ENCODE measurements around the gene NUDT1. TPM values are rescaled to one million over a fixed set of nuclear protein-coding genes. Genes with fewer than 3 reads are reported as not detected.

Gene NUDT1
- total RNA-seq, 2 donors from 2014 or later, result 12.2 to 14.2 TPM

DNA sequence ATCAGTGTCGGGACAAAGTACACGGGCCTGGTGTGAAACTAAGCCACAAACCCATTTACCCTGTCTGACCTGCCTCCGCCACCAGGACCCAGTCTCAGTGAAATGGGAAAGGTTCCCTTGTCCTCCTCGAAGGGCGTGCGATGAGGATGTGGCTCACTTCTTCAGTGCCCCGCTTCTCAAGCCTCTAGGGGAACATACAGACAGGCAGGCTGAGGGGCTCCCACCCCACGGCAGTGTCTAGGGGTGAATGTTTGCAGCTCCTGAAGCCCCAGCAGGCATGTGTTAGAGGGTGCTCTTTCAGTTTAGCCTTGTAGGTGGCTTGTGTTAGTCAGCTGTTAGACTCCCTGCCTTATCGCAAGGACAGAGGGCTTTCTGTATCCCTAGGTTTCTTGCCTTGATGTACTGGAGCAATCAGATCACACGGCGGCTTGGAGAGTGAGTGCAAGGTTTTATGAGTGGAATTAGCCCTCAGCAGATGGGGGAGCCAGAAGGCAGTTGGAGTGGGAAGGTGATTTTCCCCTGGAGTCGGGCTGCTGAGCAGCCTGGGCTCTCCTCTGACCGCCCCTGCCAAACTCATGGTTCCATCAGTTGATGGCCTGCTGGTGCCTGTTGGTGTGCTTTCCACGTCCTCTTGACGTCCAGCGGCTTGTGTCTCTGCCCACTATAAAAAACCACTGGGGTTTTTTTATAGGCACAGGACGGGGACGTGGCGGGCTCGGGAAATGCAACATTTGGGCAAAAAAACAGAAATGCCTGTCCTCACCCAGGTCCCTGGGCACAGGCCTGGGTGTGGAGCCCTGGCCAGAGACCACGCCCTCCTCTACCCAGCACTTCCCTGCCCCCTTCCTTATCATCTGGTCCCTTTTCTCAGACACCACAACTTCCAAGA lies 759 bp downstream of the NUDT1 start:
- H3K4me1 ChIP-seq, result peaks cover 0 to 22% of the 10 kb centered on the region in 2 donors
- peaks cover 16% of the 10 kb centered on the region for H3K36me3 ChIP-seq
- H3K27ac ChIP-seq, result peak overlapping the region in 1 of 2 donors; percentile 73
- no peak for DNase-seq (ENCODE audit: low spot score)
- H3K4me3 ChIP-seq, result peak overlapping the region; percentile 91 to 100
- no peaks in the 10 kb centered on the region for H3K9me3 ChIP-seq
- no peaks in the 10 kb centered on the region for H3K27me3 ChIP-seq
- TF ChIP-seq, protein P1, sequence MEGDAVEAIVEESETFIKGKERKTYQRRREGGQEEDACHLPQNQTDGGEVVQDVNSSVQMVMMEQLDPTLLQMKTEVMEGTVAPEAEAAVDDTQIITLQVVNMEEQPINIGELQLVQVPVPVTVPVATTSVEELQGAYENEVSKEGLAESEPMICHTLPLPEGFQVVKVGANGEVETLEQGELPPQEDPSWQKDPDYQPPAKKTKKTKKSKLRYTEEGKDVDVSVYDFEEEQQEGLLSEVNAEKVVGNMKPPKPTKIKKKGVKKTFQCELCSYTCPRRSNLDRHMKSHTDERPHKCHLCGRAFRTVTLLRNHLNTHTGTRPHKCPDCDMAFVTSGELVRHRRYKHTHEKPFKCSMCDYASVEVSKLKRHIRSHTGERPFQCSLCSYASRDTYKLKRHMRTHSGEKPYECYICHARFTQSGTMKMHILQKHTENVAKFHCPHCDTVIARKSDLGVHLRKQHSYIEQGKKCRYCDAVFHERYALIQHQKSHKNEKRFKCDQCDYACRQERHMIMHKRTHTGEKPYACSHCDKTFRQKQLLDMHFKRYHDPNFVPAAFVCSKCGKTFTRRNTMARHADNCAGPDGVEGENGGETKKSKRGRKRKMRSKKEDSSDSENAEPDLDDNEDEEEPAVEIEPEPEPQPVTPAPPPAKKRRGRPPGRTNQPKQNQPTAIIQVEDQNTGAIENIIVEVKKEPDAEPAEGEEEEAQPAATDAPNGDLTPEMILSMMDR (IDR thresholded peaks at IDR 0.05), result no peak

DNA sequence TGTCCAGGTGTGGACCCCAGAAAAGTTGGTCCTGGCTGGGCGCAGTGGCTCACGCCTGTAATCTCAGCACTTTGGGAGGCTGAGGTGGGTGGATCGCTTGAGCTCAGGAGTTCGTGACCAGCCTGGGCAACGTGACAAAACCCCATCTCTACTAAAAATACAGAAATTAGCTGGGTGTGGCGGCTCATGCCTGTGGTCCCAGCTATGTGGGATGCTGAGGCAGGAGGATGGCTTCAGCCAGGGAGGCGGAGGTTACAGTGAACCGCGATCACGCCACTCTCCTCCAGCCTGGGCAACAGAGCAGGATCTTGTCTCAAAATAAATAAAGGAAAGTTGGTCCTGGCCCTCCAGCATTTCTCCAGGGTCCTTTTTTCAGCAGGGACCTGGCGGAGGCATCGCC lies 1.4 kb downstream of the NUDT1 start:
- Histone ChIP-seq H3K27me3 (no peaks in the 10 kb centered on the region), H3K27ac (no peak overlapping the region), H3K4me1 (peaks cover 0 to 22% of the 10 kb centered on the region in 2 donors), H3K9me3 (no peaks in the 10 kb centered on the region), H3K4me3 (no peak overlapping the region), H3K36me3 (peaks cover 9% of the 10 kb centered on the region)
- TF ChIP-seq, protein P1 (IDR thresholded peaks at IDR 0.05), result no peak
- no peak for DNase-seq (ENCODE audit: low spot score)

DNA sequence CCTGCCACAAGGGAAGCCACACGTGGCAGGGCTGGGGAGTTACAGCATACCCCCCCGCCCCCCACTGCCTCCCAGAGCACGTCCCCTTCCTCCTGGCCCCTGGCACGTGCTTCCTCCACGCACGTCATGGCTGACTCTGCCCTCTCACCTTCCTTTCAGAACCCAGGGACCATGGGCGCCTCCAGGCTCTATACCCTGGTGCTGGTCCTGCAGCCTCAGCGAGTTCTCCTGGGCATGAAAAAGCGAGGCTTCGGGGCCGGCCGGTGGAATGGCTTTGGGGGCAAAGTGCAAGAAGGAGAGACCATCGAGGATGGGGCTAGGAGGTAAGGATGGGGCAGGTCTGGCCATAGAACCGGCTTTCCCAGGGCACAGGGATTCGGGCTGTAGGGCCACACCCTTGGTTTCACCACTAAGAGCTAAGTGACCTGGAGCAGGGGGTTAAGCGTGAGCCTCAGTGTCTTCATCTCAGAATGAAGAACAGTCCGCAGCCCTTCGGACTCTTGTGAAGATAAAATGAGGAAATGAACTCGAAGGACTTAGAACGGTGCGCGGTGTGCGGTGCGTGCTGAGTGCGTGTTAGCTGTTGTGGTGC lies 2.5 kb downstream of the NUDT1 start:
- DNase-seq (ENCODE audit: low spot score), result no peak
- peaks cover 0 to 26% of the 10 kb centered on the region in 2 donors for H3K4me1 ChIP-seq

DNA sequence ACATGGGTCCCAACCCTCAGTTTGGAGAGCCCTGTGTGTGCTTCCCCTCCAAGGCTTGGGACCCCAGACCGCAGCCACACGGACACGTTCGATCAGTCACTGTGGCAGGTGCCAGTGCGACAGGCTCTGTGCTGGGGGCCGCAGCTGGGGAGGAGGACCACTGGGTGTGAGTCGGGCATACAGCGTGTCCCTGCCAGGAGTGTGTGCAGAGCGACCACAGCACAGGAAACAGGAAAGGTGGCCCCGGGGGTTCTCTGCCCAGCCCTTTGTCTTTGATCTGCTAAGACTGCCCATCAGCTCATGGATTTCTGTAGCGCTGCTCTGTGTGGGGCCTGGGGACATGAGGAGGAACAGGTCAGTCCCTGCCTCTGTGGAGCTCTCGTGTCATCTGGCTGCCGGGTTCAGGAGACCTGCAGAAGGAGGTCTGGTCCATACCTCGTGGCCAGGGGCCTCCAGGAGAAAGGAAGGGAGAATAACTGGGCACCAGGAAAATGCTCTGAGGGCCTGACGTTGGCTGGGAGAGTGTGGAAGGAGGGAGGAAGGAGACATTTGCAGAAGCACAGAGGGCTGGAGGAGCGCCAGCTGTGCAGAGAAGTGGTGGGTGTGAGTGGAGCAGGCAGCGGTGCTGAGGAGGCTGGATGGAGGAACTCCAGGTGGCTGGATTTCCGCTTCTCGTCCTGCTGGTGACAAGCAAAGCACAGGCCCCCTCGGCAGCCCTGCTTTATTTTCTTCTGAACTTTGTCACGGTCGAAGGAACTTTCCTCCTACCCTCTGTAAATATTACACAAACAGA lies 4.1 kb downstream of the NUDT1 start:
- H3K27ac ChIP-seq, result no peak overlapping the region
- peaks cover 0 to 20% of the 10 kb centered on the region in 2 donors for H3K4me1 ChIP-seq
- no peaks in the 10 kb centered on the region for H3K27me3 ChIP-seq
- TF ChIP-seq, protein P1 (IDR thresholded peaks at IDR 0.05), result no peak
- H3K36me3 ChIP-seq, result no peaks in the 10 kb centered on the region
- no peak overlapping the region for H3K4me3 ChIP-seq
- DNase-seq (ENCODE audit: low spot score), result no peak
- H3K9me3 ChIP-seq, result no peaks in the 10 kb centered on the region

More for the DNA sequence above, 2.5 kb downstream of the NUDT1 start:
- TF ChIP-seq, protein P1 (IDR thresholded peaks at IDR 0.05), result no peak
- H3K9me3 ChIP-seq, result no peaks in the 10 kb centered on the region
- no peaks in the 10 kb centered on the region for H3K27me3 ChIP-seq
- no peak overlapping the region for H3K4me3 ChIP-seq
- H3K36me3 ChIP-seq, result peaks cover under 1% of the 10 kb centered on the region
- no peak overlapping the region for H3K27ac ChIP-seq

DNA sequence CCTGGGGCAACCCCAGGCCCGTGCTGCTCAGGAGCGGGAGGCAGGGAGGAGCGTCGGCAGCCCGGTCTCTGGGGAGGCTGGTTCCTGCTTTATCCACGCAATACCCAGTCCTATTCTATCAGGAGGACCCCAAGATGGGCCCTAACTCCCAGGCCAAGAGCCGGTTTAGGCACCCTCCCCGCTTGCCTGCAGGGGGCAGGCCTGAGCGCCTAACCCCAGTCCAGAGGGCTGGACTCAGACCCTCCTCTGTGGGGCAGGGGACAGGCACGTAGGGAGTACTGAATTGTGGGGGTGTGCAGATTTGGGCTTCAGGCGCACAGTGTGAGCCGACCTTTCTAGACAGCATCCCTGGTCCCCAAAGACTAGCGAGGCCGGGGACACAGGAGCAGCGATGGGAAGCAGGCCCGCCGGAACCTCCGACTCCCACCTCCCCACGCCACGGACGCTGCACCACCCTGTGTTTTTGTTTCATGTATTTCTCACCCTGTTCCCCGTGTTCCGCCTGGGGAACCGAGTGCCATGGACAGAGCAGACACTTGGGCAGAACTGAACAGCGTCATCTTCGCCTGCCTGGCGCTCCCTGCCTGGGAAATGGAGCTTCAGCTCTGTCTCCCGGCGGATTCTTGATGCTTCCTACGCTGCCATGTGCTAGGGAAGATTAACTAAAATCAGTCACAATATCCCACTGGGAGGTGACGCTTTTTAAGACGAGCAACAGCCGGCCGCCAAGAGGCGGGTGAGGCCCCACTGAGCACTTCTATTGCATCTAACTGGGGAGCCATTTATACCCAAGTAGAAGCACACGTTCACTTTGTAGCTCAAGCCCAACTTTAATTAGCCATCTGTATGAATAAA lies 5.3 kb downstream of the NUDT1 start:
- Histone ChIP-seq H3K36me3 (no peaks in the 10 kb centered on the region), H3K9me3 (no peaks in the 10 kb centered on the region), H3K27me3 (no peaks in the 10 kb centered on the region), H3K4me3 (no peak overlapping the region), H3K4me1 (peaks cover 0 to 13% of the 10 kb centered on the region in 2 donors), H3K27ac (no peak overlapping the region)
- no peak for DNase-seq (ENCODE audit: low spot score)
- TF ChIP-seq, protein P1 (IDR thresholded peaks at IDR 0.05), result peak; percentile 39 to 68

All from right atrium auricular region (tissue), 2 donors.